ENCODE measurements around the gene LRIG2. TPM values are rescaled to one million over a fixed set of nuclear protein-coding genes. Genes with fewer than 3 reads are reported as not detected.

Gene LRIG2
- total RNA-seq, 1 experiment from 2014 or later: 6.1 TPM

DNA sequence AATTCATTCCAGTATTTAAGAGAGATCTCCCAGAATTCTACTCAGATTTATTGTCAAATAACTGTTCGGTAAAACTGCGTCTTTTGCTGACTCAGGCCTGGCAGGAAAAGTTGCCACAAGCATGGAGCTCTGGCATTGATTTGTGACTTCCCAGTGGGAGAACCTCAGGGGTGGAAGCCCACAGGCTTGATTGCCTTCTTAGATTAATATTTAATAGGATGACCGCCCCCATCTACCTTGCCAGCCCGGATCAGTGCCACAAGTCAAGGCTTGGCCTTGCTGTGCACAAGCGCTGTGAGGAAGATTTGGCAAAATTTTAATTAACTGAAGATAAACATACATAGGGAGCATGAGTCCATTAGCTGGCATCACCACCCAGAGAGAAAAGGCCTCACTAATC is 93.5 kb downstream of the LRIG2 start:
- DNase-seq: no peak
- Histone ChIP-seq H3K27me3 (ENCODE audit: low read length) (no peaks in the 10 kb centered on the region), H3K4me1 (ENCODE audit: insufficient read depth, low read length) (no peaks in the 10 kb centered on the region), H4K20me1 (ENCODE audit: low read length) (no peaks in the 10 kb centered on the region), H3K4me2 (ENCODE audit: low read length) (no peak overlapping the region), H3K9me3 (ENCODE audit: low read length) (no peaks in the 10 kb centered on the region), H3K4me3 (ENCODE audit: low read length) (no peak overlapping the region), H3F3A (ENCODE audit: low read length, unreplicated experiment) (no peaks in the 10 kb centered on the region), H3K9me2 (replicated peaks; ENCODE audit: low read length) (no peaks in the 10 kb centered on the region), H2AFZ (ENCODE audit: low read length) (no peak overlapping the region), H3K79me2 (ENCODE audit: low read length) (no peaks in the 10 kb centered on the region), H3K27ac (ENCODE audit: low read length) (no peak overlapping the region), H3K9ac (ENCODE audit: low read length) (no peak overlapping the region), H3K36me3 (ENCODE audit: low read depth, low read length) (no peaks in the 10 kb centered on the region)
- ChIA-PET POLR2A (ENCODE audit: unreplicated experiment) (no interaction called here), CTCF (no interaction called here)
- intact Hi-C loops (cut with micrococcal nuclease): no loop called here
- no TSS peak for BruUV-seq (replicated peaks)
- TF ChIP-seq EZH2phosphoT487 (IDR thresholded peaks at IDR 0.05; ENCODE audit: borderline replicate concordance, low read length): no peak
- no peak for TF ChIP-seq EZH2 (IDR thresholded peaks at IDR 0.05; ENCODE audit: low read length, unreplicated experiment)
- TF ChIP-seq, protein P1, sequence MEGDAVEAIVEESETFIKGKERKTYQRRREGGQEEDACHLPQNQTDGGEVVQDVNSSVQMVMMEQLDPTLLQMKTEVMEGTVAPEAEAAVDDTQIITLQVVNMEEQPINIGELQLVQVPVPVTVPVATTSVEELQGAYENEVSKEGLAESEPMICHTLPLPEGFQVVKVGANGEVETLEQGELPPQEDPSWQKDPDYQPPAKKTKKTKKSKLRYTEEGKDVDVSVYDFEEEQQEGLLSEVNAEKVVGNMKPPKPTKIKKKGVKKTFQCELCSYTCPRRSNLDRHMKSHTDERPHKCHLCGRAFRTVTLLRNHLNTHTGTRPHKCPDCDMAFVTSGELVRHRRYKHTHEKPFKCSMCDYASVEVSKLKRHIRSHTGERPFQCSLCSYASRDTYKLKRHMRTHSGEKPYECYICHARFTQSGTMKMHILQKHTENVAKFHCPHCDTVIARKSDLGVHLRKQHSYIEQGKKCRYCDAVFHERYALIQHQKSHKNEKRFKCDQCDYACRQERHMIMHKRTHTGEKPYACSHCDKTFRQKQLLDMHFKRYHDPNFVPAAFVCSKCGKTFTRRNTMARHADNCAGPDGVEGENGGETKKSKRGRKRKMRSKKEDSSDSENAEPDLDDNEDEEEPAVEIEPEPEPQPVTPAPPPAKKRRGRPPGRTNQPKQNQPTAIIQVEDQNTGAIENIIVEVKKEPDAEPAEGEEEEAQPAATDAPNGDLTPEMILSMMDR (conservative IDR thresholded peaks at IDR 0.05; ENCODE audit: low read depth, low read length): no peak
- no peak for ATAC-seq

DNA sequence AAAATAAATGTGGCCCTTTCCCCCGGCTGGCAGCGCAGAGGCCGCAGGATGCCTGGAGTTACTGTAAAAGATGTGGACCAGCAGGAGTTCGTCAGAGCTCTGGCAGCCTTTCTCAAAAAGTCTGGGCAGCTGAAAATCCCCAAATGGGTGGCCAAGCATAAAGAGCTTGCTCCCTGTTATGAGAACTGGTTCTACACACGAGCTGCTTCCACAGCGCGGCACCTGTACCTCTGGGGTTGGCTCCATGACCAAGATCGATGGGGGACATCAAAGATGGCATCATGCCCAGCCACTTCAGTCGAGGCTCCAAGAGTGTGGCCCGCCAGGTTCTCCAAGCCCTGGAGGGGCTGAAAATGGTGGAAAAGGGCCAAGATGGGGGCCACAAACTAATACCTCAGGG is 95.9 kb downstream of the LRIG2 start:
- Histone ChIP-seq H3K4me1 (ENCODE audit: insufficient read depth, low read length) (no peaks in the 10 kb centered on the region), H3K9me3 (ENCODE audit: low read length) (peaks cover 9% of the 10 kb centered on the region), H3F3A (ENCODE audit: low read length, unreplicated experiment) (no peaks in the 10 kb centered on the region), H3K36me3 (ENCODE audit: low read depth, low read length) (no peaks in the 10 kb centered on the region), H4K20me1 (ENCODE audit: low read length) (no peaks in the 10 kb centered on the region), H3K4me2 (ENCODE audit: low read length) (no peak overlapping the region), H2AFZ (ENCODE audit: low read length) (no peak overlapping the region), H3K27ac (ENCODE audit: low read length) (no peak overlapping the region), H3K79me2 (ENCODE audit: low read length) (no peaks in the 10 kb centered on the region), H3K9me2 (replicated peaks; ENCODE audit: low read length) (no peaks in the 10 kb centered on the region), H3K27me3 (ENCODE audit: low read length) (no peaks in the 10 kb centered on the region), H3K9ac (ENCODE audit: low read length) (no peak overlapping the region), H3K4me3 (ENCODE audit: low read length) (no peak overlapping the region)
- intact Hi-C loops (cut with micrococcal nuclease): no loop called here
- BruUV-seq (replicated peaks): no TSS peak
- DNase-seq (no peak), ATAC-seq (no peak)
- ChIA-PET POLR2A (ENCODE audit: unreplicated experiment) (no interaction called here), CTCF (no interaction called here)
- TF ChIP-seq, protein P1 (conservative IDR thresholded peaks at IDR 0.05; ENCODE audit: low read depth, low read length): no peak
- no peak for TF ChIP-seq EZH2 (IDR thresholded peaks at IDR 0.05; ENCODE audit: low read length, unreplicated experiment)
- no peak for TF ChIP-seq EZH2phosphoT487 (IDR thresholded peaks at IDR 0.05; ENCODE audit: borderline replicate concordance, low read length)

DNA sequence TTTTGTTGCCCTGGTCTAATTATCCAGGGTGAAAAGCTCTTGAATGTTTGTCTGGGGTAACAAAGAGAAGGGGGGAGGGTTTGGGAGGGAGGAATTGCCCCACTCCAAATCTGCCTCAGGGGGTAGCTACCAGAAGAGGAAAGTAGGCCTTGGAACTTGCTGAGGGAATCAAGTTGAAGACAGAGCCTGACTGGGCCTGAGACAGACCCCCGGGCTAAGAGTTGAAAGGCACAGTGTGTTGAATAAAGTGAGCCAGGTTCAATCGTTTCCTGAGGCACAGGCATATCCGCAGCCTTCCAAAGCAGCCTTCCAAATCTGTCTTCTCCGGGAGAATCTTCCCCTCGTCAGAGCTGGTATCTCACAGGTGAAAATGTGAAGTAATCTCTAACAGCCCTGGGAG is 96.6 kb downstream of the LRIG2 start:
- Histone ChIP-seq H3K9me2 (replicated peaks; ENCODE audit: low read length) (no peaks in the 10 kb centered on the region), H3K4me1 (ENCODE audit: insufficient read depth, low read length) (no peaks in the 10 kb centered on the region), H3K4me3 (ENCODE audit: low read length) (no peak overlapping the region), H2AFZ (ENCODE audit: low read length) (no peak overlapping the region), H3K9ac (ENCODE audit: low read length) (no peak overlapping the region), H3K4me2 (ENCODE audit: low read length) (no peak overlapping the region), H3K9me3 (ENCODE audit: low read length) (peaks cover 9% of the 10 kb centered on the region), H4K20me1 (ENCODE audit: low read length) (no peaks in the 10 kb centered on the region), H3K79me2 (ENCODE audit: low read length) (no peaks in the 10 kb centered on the region), H3F3A (ENCODE audit: low read length, unreplicated experiment) (no peaks in the 10 kb centered on the region), H3K27ac (ENCODE audit: low read length) (no peak overlapping the region), H3K27me3 (ENCODE audit: low read length) (no peaks in the 10 kb centered on the region), H3K36me3 (ENCODE audit: low read depth, low read length) (no peaks in the 10 kb centered on the region)
- BruUV-seq (replicated peaks): no TSS peak
- no peak for ATAC-seq
- intact Hi-C loops (cut with micrococcal nuclease): no loop called here
- TF ChIP-seq EZH2 (IDR thresholded peaks at IDR 0.05; ENCODE audit: low read length, unreplicated experiment) (no peak), EZH2phosphoT487 (IDR thresholded peaks at IDR 0.05; ENCODE audit: borderline replicate concordance, low read length) (no peak)
- TF ChIP-seq, protein P1 (conservative IDR thresholded peaks at IDR 0.05; ENCODE audit: low read depth, low read length): no peak
- ChIA-PET CTCF (no interaction called here), POLR2A (ENCODE audit: unreplicated experiment) (no interaction called here)
- DNase-seq: no peak

All from PC-3 (cell line).